ENCODE measurements around the gene NUB1.

The NUB1 gene

GRCh38 chr7:151398446-151399304 is 57.1 kb downstream of the NUB1 start:
- peak; percentile 16 for DNase-seq (ENCODE audit: low read depth)
- no peak for TF ChIP-seq CTCF (conservative IDR thresholded peaks at IDR 0.05; ENCODE audit: control insufficient read depth, insufficient read depth, low read depth, low read length)
- H3K4me3 ChIP-seq (ENCODE audit: control insufficient read depth, low read depth, low read length) = no peak overlapping the region

GRCh38 chr7:151399305-151399601 is 57.6 kb downstream of the NUB1 start:
- no peak for TF ChIP-seq CTCF (conservative IDR thresholded peaks at IDR 0.05; ENCODE audit: control insufficient read depth, insufficient read depth, low read depth, low read length)
- H3K4me3 ChIP-seq (ENCODE audit: control insufficient read depth, low read depth, low read length) = no peak overlapping the region
- no peak for DNase-seq (ENCODE audit: low read depth)

GRCh38 chr7:151399906-151400305 is 58.3 kb downstream of the NUB1 start:
- TF ChIP-seq CTCF (conservative IDR thresholded peaks at IDR 0.05; ENCODE audit: control insufficient read depth, insufficient read depth, low read depth, low read length) = no peak
- no peak for DNase-seq (ENCODE audit: low read depth)

GRCh38 chr7:151400626-151401315 is 59.2 kb downstream of the NUB1 start:
- DNase-seq (ENCODE audit: low read depth) = no peak
- TF ChIP-seq CTCF (conservative IDR thresholded peaks at IDR 0.05; ENCODE audit: control insufficient read depth, insufficient read depth, low read depth, low read length) = no peak

More at GRCh38 chr7:151399906-151400305, 58.3 kb downstream of the NUB1 start:
- no peak overlapping the region for H3K4me3 ChIP-seq (ENCODE audit: control insufficient read depth, low read depth, low read length)

GRCh38 chr7:151402029-151402835 is 60.6 kb downstream of the NUB1 start:
- TF ChIP-seq CTCF (conservative IDR thresholded peaks at IDR 0.05; ENCODE audit: control insufficient read depth, insufficient read depth, low read depth, low read length) = no peak
- no peak for DNase-seq (ENCODE audit: low read depth)
- no peak overlapping the region for H3K4me3 ChIP-seq (ENCODE audit: control insufficient read depth, low read depth, low read length)

More at GRCh38 chr7:151400626-151401315, 59.2 kb downstream of the NUB1 start:
- H3K4me3 ChIP-seq (ENCODE audit: control insufficient read depth, low read depth, low read length) = no peak overlapping the region

- no peak for TF ChIP-seq CTCF (conservative IDR thresholded peaks at IDR 0.05; ENCODE audit: control insufficient read depth, insufficient read depth, low read depth, low read length)
- no peak overlapping the region for H3K4me3 ChIP-seq (ENCODE audit: control insufficient read depth, low read depth, low read length)
- peak; percentile 14 for DNase-seq (ENCODE audit: low read depth)
Measured at GRCh38 chr7:151403764-151404163, 62.2 kb downstream of the NUB1 start.

Measured in fibroblast of mammary gland (primary cell).